Neural cell (in vitro differentiated cells): ENCODE measurements around the gene PRR12. TPM values are rescaled to one million over a fixed set of nuclear protein-coding genes. Genes with fewer than 3 reads are reported as not detected.
A peak's percentile ranks its signal among the peaks of the same experiment; 100 is the strongest.

Experiments
- H2AFZ ChIP-seq: fragments of 200-600, 300-800 bp; sonication (generic), shearing (Covaris generic); 2 replicates; pipeline ENCODE4 v1.6.0; 2014; ENCODE audit warnings: low read depth, mild to moderate bottlenecking, antibody characterized with exemption, low read length, moderate library complexity
- H3F3A ChIP-seq: fragments of 200-600 bp; shearing (Covaris generic); 2 replicates; pipeline ENCODE4 v1.6.1; 2016; ENCODE audit warnings: mild to moderate bottlenecking, moderate library complexity, mixed read lengths, antibody characterized with exemption, low read length; ENCODE audit not compliant: insufficient read depth, poor library complexity, severe bottlenecking
- H3K27ac ChIP-seq: fragments of 200-600, 300-800 bp; sonication (generic), shearing (Covaris generic); 2 replicates; pipeline ENCODE4 v1.5.1; 2014; ENCODE audit warnings: mild to moderate bottlenecking, low read length, moderate library complexity
- H3K27me3 ChIP-seq: fragments of 300-800, 200-600 bp; sonication (generic), shearing (Covaris generic); 2 replicates; pipeline ENCODE4 v1.6.0; 2014; ENCODE audit warnings: mild to moderate bottlenecking, low read depth, low read length, moderate library complexity; ENCODE audit not compliant: insufficient read depth
- H3K36me3 ChIP-seq: fragments of 300-800, 200-600 bp; sonication (generic), shearing (Covaris generic); 2 replicates; pipeline ENCODE4 v1.5.1; 2014; ENCODE audit warnings: mild to moderate bottlenecking, antibody characterized with exemption, low read length, moderate library complexity; ENCODE audit not compliant: insufficient read depth
- H3K4me2 ChIP-seq: fragments of 300-800, 200-600 bp; sonication (generic), shearing (Covaris generic); 2 replicates; pipeline ENCODE4 v1.6.0; 2014; ENCODE audit warnings: mild to moderate bottlenecking, low read length
- H3K4me3 ChIP-seq: fragments of 300-800, 200-600 bp; sonication (generic), shearing (Covaris generic); 2 replicates; pipeline ENCODE4 v1.5.1; 2014; ENCODE audit warnings: mild to moderate bottlenecking, low read length, moderate library complexity
- H3K79me2 ChIP-seq: fragments of 200-600 bp; shearing (Covaris generic); replicated peaks from 2 replicates; pipeline ENCODE4 v1.6.0; 2014; ENCODE audit warnings: mild to moderate bottlenecking, low read length, moderate library complexity; ENCODE audit not compliant: insufficient read depth
- H3K9ac ChIP-seq: fragments of 300-800, 200-600 bp; sonication (generic), shearing (Covaris generic); 2 replicates; pipeline ENCODE4 v1.6.1; 2016; ENCODE audit warnings: mild to moderate bottlenecking, low read length, mixed read lengths
- H3K9me2 ChIP-seq: fragments of 200-600 bp; shearing (Covaris generic); 2 replicates; pipeline ENCODE4 v1.6.1; 2016; ENCODE audit warnings: mild to moderate bottlenecking, low read length, mixed read lengths; ENCODE audit not compliant: insufficient read depth
- H3K9me3 ChIP-seq: fragments of 200-600, 300-800 bp; sonication (generic), shearing (Covaris generic); 2 replicates; pipeline ENCODE4 v1.6.1; 2016; ENCODE audit warnings: mild to moderate bottlenecking, mixed run types, low read length, moderate library complexity, mixed read lengths
- H4K20me1 ChIP-seq: fragments of 200-600 bp; shearing (Covaris generic); 2 replicates; pipeline ENCODE4 v1.6.1; 2016; ENCODE audit warnings: mild to moderate bottlenecking, mixed run types; ENCODE audit not compliant: insufficient read depth
- CTCF ChIP-seq: fragments of 450-650 bp; IDR thresholded peaks from 2 replicates; pipeline ENCODE4 v1.5.1; 2014; ENCODE audit warnings: antibody characterized with exemption, mild to moderate bottlenecking, moderate library complexity; ENCODE audit not compliant: poor library complexity, severe bottlenecking
- EP300 ChIP-seq: fragments of 450-650 bp; conservative IDR thresholded peaks from 2 replicates; pipeline ENCODE4 v1.6.1; 2014; ENCODE audit warnings: antibody characterized with exemption, mild to moderate bottlenecking, moderate library complexity; ENCODE audit not compliant: poor library complexity, severe bottlenecking
- EZH2 ChIP-seq: fragments of 200-600, 300-800 bp; shearing (Covaris generic), sonication (generic); IDR thresholded peaks from 2 replicates; pipeline ENCODE4 v1.6.1; 2014; ENCODE audit warnings: antibody characterized with exemption, low read length, borderline replicate concordance, mild to moderate bottlenecking; ENCODE audit not compliant: insufficient read depth, poor library complexity, severe bottlenecking
- MXI1 ChIP-seq: fragments of 450-650 bp; conservative IDR thresholded peaks from 2 replicates; pipeline ENCODE4 v1.6.1; 2014; ENCODE audit warnings: antibody characterized with exemption, mild to moderate bottlenecking; ENCODE audit not compliant: poor library complexity, severe bottlenecking
- POLR2AphosphoS5 ChIP-seq: IDR thresholded peaks from 2 replicates; pipeline ENCODE4 v1.6.1; 2012
- RAD21 ChIP-seq: fragments of 450-650 bp; conservative IDR thresholded peaks from 2 replicates; pipeline ENCODE4 v1.6.1; 2014; ENCODE audit warnings: antibody characterized with exemption, mild to moderate bottlenecking, moderate library complexity
- REST ChIP-seq: IDR thresholded peaks from 2 replicates; pipeline ENCODE4 v1.6.1; 2012; ENCODE audit warnings: borderline replicate concordance
- SMC3 ChIP-seq: fragments of 450-650 bp; conservative IDR thresholded peaks from 2 replicates; pipeline ENCODE4 v1.6.1; 2014; ENCODE audit warnings: antibody characterized with exemption, mild to moderate bottlenecking, moderate library complexity; ENCODE audit not compliant: poor library complexity
- TAF1 ChIP-seq: IDR thresholded peaks from 2 replicates; pipeline ENCODE4 v1.6.1; 2012; ENCODE audit warnings: low read depth
- polyA minus RNA-seq: library from RNA; depleted of rRNA, polyadenylated mRNA; stranded (reverse); fragments of >200 nt; gene quantifications from 2 replicates; pipeline ENCODE4 v1.2.3, GENCODE V29; 2014
- polyA plus RNA-seq: library from polyadenylated mRNA; depleted of rRNA; stranded (reverse); fragments of >200 nt; gene quantifications from 2 replicates; pipeline ENCODE4 v1.2.3, GENCODE V29; 2014

The PRR12 gene
- polyA plus RNA-seq (1.2 and 1.7 TPM in 2 replicates), polyA minus RNA-seq (6.3 and 8.3 TPM in 2 replicates)

GRCh38 chr19:49590971-49591730 is at the start of gene PRR12:
Gene PRR12, plus strand, starts transcription at chr19:49591182. Its CDS starts 473 bp downstream, at chr19:49591655.
- Histone ChIP-seq H3K9ac (peak within 1 kb of the TSS; percentile 96), H3K79me2 (peaks cover 20% of the 10 kb centered on the region), H3K27ac (peak within 1 kb of the TSS; percentile 97), H3K4me3 (peak within 1 kb of the TSS; percentile 95), H3K9me3 (no peaks in the 10 kb centered on the region), H3K9me2 (no peaks in the 10 kb centered on the region), H3K4me2 (peak within 1 kb of the TSS; percentile 97), H3K36me3 (no peaks in the 10 kb centered on the region), H2AFZ (peak within 1 kb of the TSS; percentile 58), H3F3A (no peaks in the 10 kb centered on the region), H3K27me3 (no peaks in the 10 kb centered on the region), H4K20me1 (no peaks in the 10 kb centered on the region)
- peak; percentile 77 for TF ChIP-seq POLR2AphosphoS5
- no peak for TF ChIP-seq RAD21
- TF ChIP-seq SMC3, result no peak
- TF ChIP-seq CTCF, result no peak
- TF ChIP-seq EZH2, result no peak
- TF ChIP-seq MXI1, result peak; percentile 46
- peak; percentile 54 for TF ChIP-seq REST
- TF ChIP-seq TAF1, result peak; percentile 72
- peak; percentile 1 for TF ChIP-seq EP300

- H3K79me2 ChIP-seq, result no peaks in the 10 kb centered on the region
- H3K9me3 ChIP-seq, result no peaks in the 10 kb centered on the region
- no peaks in the 10 kb centered on the region for H3K27me3 ChIP-seq
- H3K9me2 ChIP-seq, result no peaks in the 10 kb centered on the region
- no peak for TF ChIP-seq RAD21
- TF ChIP-seq CTCF, result no peak
- TF ChIP-seq EZH2, result no peak
- no peak for TF ChIP-seq POLR2AphosphoS5
- no peak for TF ChIP-seq MXI1
- TF ChIP-seq TAF1, result no peak
- no peak for TF ChIP-seq REST
- TF ChIP-seq SMC3, result no peak
- no peak for TF ChIP-seq EP300
- H3F3A ChIP-seq, result no peaks in the 10 kb centered on the region
- no peaks in the 10 kb centered on the region for H4K20me1 ChIP-seq
- no peaks in the 10 kb centered on the region for H3K36me3 ChIP-seq
- no peak overlapping the region for H3K4me3 ChIP-seq
- no peak overlapping the region for H3K4me2 ChIP-seq
- H2AFZ ChIP-seq, result no peak overlapping the region
- H3K9ac ChIP-seq, result no peak overlapping the region
- no peak overlapping the region for H3K27ac ChIP-seq
Observed at GRCh38 chr19:49541914-49542313, 49.1 kb upstream of the PRR12 start.
